Mammary epithelial cell (primary cell): ENCODE results near the gene TCIRG1.

Source experiments
- CTCF ChIP-seq, 2 donors: IDR thresholded peaks in 1 of 2; conservative IDR thresholded peaks in 1 of 2; 2 replicates each; pipeline ENCODE4 v1.5.1; 2011 to 2012; ENCODE audit warnings: inconsistent platforms in 2 of 2, low read length in 2 of 2, mild to moderate bottlenecking in 2 of 2, control low read depth in 1 of 2, low read depth in 1 of 2; ENCODE audit not compliant: insufficient read depth in 1 of 2; ENCODE audit errors: extremely low read depth in 1 of 2
- EZH2 ChIP-seq: IDR thresholded peaks from 2 replicates; pipeline ENCODE4 v1.6.1; 2012; ENCODE audit warnings: low read length, inconsistent platforms, borderline replicate concordance

GRCh38 chr11:68017980-68018729 is 20.7 kb upstream of the TCIRG1 start:
- TF ChIP-seq EZH2 (no peak), CTCF (conservative IDR thresholded peaks at IDR 0.05 in 1 of 2, IDR thresholded peaks at IDR 0.05 in 1 of 2; ENCODE audit: extremely low read depth in 1 of 2, insufficient read depth in 1 of 2, low read depth in 1 of 2, low read length in 2 of 2) (no peak)
